HT-29 (cell line): ENCODE results near the gene LRP3. TPM values are rescaled to one million over a fixed set of nuclear protein-coding genes. Genes with fewer than 3 reads are reported as not detected.

Source experiments
- DNase-seq: peaks from one replicate; pipeline ENCODE4 v3.0.0-alpha.2; 2015; ENCODE audit warnings: low spot score
- total RNA-seq: library from RNA; depleted of rRNA; stranded (reverse); fragments of >200 nt; shearing (Covaris generic); gene quantifications from 2 replicates; pipeline ENCODE4 v1.2.3, GENCODE V29; 2014; rRNA removed

LRP3 gene
- total RNA-seq, 1 experiment from 2014 or later, result not detected

GRCh38 chr19:33252971-33253370, 58.8 kb downstream of the LRP3 start:
- no peak for DNase-seq

DNA sequence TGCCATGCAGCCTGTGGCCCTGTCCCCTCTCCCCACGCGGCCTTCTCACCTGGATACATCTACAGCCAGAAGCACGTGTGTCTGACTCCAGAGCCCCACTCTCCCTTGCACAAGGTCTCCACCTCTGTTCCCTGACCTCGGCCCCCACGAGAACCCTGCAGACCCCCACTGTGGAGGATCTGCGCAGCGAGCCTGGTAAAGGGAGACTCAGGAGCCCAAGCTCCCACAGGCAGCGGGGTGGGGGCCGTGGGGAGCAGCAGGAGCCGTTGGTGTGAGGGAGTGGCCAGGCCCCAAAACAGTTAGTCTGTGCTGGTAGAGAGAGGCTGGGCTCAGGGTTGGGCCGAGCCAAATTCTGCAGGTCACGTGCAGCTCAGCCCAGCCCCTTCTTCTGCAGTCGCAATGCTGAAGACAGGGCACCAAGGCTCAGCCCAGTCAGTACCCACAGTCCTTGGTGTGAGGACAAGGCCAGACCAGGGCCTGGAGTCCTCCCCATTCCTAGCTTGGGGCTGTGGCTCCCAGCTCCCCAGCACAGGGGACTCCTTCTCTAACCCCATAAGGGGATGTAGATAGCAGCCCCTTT, 60.2 kb downstream of the LRP3 start:
- DNase-seq, result no peak

- no peak for DNase-seq
These were observed 61.7 kb downstream of the LRP3 start for GRCh38 chr19:33255781-33256180.

DNA sequence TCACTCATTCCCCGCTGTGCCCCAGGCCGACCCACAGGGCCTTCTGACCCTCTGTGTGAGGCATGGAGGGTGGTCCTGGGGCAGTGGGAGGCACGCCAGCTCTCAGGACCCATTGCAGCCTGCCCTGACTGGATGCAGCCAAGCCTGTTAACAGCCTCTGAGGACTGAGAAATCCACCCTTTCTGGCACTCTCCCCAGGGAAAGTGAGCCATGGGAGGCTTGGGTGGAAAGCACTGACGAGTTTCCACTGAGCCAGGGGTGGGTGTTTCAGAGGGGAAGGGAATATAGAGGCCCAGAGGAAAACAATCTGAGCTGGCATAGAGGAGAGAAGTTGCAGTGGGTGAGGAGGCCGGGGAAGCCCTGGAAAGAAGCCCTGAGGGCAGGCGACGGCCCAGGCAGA, 62.1 kb downstream of the LRP3 start:
- DNase-seq, result no peak

DNA sequence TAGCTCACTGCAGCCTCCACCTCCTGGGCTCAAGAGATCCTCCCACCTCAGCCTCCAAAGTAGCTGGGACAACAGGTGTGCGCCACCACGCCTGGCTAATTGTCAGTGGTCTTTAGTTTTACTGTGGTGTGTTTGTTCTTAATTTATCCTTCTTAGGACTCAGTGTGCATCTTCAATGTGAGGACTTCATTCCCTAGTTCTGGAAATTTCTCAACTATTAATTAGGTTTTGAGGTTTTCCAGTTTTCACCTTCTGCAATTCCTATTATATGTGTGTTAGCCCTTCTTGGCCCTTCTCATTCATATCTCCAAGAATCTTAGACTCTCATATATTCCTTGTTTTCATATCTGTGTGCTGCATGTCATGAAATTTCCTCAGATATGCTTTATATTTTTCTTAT, 63.7 kb downstream of the LRP3 start:
- no peak for DNase-seq

Other genes with a start within 250 kb of the LRP3 start
- gene CEP89, start 222.4 kb upstream of the LRP3 start, total RNA-seq, result 26.2 and 30.3 TPM in 2 replicates
- gene FAAP24, start 222.1 kb upstream of the LRP3 start, total RNA-seq, result 5.7 and 5.8 TPM in 2 replicates
- 89.9 and 102 TPM in 2 replicates for gene RHPN2, start 129.4 kb upstream of the LRP3 start, total RNA-seq
- 10.8 and 13.6 TPM in 2 replicates for gene GPATCH1, start 113.1 kb upstream of the LRP3 start, total RNA-seq
- gene WDR88, start 62.2 kb upstream of the LRP3 start, total RNA-seq, result not detected in 2 replicates
- gene SLC7A10, start 31.5 kb downstream of the LRP3 start, total RNA-seq, result not detected in 2 replicates
- 16.9 and 21.3 TPM in 2 replicates for gene CEBPA, start 108.2 kb downstream of the LRP3 start, total RNA-seq
- 35.9 and 37.4 TPM in 2 replicates for gene CEBPG, start 179.4 kb downstream of the LRP3 start, total RNA-seq